Hepatocyte (in vitro differentiated cells): ENCODE data around the gene PSMB7.

Experiments used
- EZH2phosphoT487 ChIP-seq: fragments of 200-600 bp; sonication (generic); IDR thresholded peaks from one replicate; pipeline ENCODE4 v1.6.1; 2018; ENCODE audit warnings: antibody characterized with exemption, mild to moderate bottlenecking, low read depth, moderate library complexity; ENCODE audit not compliant: unreplicated experiment, severe bottlenecking
- TF ChIP-seq, protein P1 (sequence below): fragments of 200-600 bp; sonication (generic); IDR thresholded peaks from 2 replicates; pipeline ENCODE4 v1.5.1; 2016; ENCODE audit warnings: antibody characterized with exemption, mild to moderate bottlenecking; ENCODE audit not compliant: poor library complexity

DNA sequence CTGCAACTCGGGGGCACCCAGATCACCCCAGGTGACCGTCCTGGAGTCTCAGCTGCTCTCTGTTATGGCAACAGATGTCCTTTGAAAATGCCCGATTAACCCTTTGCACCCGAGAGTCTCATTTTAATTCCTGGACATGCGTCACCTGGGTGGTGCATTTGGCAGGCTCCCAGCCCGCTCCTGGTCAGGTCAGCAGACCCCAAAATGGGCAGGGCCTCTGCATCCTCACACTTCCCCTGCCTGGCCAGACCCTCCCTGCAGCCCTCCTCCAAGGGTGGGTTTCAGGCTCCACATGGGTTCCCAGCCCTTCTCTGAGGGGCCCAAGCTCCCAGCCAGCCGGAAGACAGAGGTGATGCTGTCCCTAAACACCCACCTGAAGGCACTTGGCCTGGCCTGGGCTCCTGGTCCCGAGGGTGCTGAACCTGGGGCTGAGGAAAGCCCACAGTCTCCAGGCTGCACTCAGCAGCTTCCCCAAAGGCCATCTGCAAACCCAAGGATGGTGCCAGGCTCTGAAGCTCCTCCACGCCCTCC lies 69.4 kb downstream of the PSMB7 start:
- TF ChIP-seq, protein P1, sequence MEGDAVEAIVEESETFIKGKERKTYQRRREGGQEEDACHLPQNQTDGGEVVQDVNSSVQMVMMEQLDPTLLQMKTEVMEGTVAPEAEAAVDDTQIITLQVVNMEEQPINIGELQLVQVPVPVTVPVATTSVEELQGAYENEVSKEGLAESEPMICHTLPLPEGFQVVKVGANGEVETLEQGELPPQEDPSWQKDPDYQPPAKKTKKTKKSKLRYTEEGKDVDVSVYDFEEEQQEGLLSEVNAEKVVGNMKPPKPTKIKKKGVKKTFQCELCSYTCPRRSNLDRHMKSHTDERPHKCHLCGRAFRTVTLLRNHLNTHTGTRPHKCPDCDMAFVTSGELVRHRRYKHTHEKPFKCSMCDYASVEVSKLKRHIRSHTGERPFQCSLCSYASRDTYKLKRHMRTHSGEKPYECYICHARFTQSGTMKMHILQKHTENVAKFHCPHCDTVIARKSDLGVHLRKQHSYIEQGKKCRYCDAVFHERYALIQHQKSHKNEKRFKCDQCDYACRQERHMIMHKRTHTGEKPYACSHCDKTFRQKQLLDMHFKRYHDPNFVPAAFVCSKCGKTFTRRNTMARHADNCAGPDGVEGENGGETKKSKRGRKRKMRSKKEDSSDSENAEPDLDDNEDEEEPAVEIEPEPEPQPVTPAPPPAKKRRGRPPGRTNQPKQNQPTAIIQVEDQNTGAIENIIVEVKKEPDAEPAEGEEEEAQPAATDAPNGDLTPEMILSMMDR, result no peak
- TF ChIP-seq EZH2phosphoT487, result no peak
